ENCODE measurements around the gene AICDA.
"Not testable (repeated sequence)": the region's sequence is repeated elsewhere in the genome, so short reads cannot be mapped to it uniquely, and the experiment has no call there.

Gene AICDA

GRCh38 chr12:8637244-8637643 lies 24.6 kb upstream of the AICDA start:
- no peaks in the 10 kb centered on the region for H3K79me2 ChIP-seq (ENCODE audit: low read length)
- no peak overlapping the region for H3K4me3 ChIP-seq (ENCODE audit: low read length)
- H2AFZ ChIP-seq (ENCODE audit: low read depth, low read length) = peak overlapping the region; percentile 17; the same call in 1 of the 2 replicates
- peaks cover 53% of the 10 kb centered on the region for H3K4me1 ChIP-seq (ENCODE audit: low read length)
- H3K4me2 ChIP-seq (ENCODE audit: low read length) = peak overlapping the region; percentile 32
- H3K27ac ChIP-seq (ENCODE audit: low read length) = peak overlapping the region; percentile 89
- peak overlapping the region; percentile 67 for H3K9ac ChIP-seq (ENCODE audit: low read length)
- H3K27me3 ChIP-seq (ENCODE audit: low read depth, low read length) = no peaks in the 10 kb centered on the region
- no peaks in the 10 kb centered on the region for H4K20me1 ChIP-seq (ENCODE audit: insufficient read depth, low read length)
- TF ChIP-seq, protein P1, sequence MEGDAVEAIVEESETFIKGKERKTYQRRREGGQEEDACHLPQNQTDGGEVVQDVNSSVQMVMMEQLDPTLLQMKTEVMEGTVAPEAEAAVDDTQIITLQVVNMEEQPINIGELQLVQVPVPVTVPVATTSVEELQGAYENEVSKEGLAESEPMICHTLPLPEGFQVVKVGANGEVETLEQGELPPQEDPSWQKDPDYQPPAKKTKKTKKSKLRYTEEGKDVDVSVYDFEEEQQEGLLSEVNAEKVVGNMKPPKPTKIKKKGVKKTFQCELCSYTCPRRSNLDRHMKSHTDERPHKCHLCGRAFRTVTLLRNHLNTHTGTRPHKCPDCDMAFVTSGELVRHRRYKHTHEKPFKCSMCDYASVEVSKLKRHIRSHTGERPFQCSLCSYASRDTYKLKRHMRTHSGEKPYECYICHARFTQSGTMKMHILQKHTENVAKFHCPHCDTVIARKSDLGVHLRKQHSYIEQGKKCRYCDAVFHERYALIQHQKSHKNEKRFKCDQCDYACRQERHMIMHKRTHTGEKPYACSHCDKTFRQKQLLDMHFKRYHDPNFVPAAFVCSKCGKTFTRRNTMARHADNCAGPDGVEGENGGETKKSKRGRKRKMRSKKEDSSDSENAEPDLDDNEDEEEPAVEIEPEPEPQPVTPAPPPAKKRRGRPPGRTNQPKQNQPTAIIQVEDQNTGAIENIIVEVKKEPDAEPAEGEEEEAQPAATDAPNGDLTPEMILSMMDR (IDR thresholded peaks at IDR 0.05; ENCODE audit: low read depth, low read length) = peak; percentile 57
- no peak for TF ChIP-seq EZH2phosphoT487 (IDR thresholded peaks at IDR 0.05; ENCODE audit: low read depth)
- peaks cover 4% of the 10 kb centered on the region; the same call in 1 of the 2 replicates for H3K9me3 ChIP-seq (ENCODE audit: insufficient read depth, low read length)
- H3K36me3 ChIP-seq (replicated peaks; ENCODE audit: low read depth, low read length) = no peaks in the 10 kb centered on the region

DNA sequence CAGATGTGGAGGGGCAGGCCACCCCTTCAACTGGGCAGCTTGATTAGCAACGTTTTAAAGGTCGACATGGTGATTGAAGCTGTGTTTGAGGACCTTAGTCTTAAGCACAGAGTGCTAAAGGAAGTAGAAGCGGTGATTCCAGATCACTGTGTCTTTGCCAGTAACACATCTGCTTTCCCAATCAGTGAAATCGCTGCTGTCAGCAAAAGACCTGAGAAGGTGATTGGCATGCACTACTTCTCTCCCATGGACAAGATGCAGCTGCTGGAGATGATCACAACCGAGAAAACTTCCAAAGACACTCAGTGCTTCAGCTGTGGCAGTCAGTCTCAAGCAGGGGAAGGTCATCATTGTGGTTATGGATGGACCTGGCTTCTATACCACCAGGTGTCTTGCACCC lies 23.9 kb upstream of the AICDA start:
- H3K4me2 ChIP-seq (ENCODE audit: low read length) = peak overlapping the region; percentile 32

GRCh38 chr12:8636007-8636346 lies 23.3 kb upstream of the AICDA start:
- not testable (repeated sequence) for H3K36me3 ChIP-seq (replicated peaks; ENCODE audit: low read depth, low read length)

More for the DNA sequence above, 23.9 kb upstream of the AICDA start:
- no peak overlapping the region for H3K4me3 ChIP-seq (ENCODE audit: low read length)
- H3K36me3 ChIP-seq (replicated peaks; ENCODE audit: low read depth, low read length) = peaks cover 3% of the 10 kb centered on the region
- peaks cover 7% of the 10 kb centered on the region; the same call in 1 of the 2 replicates for H3K9me3 ChIP-seq (ENCODE audit: insufficient read depth, low read length)
- peak overlapping the region; percentile 67 for H3K9ac ChIP-seq (ENCODE audit: low read length)
- H3K27ac ChIP-seq (ENCODE audit: low read length) = peak overlapping the region; percentile 89
- no peaks in the 10 kb centered on the region for H3K79me2 ChIP-seq (ENCODE audit: low read length)
- H4K20me1 ChIP-seq (ENCODE audit: insufficient read depth, low read length) = no peaks in the 10 kb centered on the region
- no peak for TF ChIP-seq EZH2phosphoT487 (IDR thresholded peaks at IDR 0.05; ENCODE audit: low read depth)
- TF ChIP-seq, protein P1 (IDR thresholded peaks at IDR 0.05; ENCODE audit: low read depth, low read length) = no peak
- H3K27me3 ChIP-seq (ENCODE audit: low read depth, low read length) = no peaks in the 10 kb centered on the region
- no peak overlapping the region for H2AFZ ChIP-seq (ENCODE audit: low read depth, low read length)
- peaks cover 53% of the 10 kb centered on the region for H3K4me1 ChIP-seq (ENCODE audit: low read length)

DNA sequence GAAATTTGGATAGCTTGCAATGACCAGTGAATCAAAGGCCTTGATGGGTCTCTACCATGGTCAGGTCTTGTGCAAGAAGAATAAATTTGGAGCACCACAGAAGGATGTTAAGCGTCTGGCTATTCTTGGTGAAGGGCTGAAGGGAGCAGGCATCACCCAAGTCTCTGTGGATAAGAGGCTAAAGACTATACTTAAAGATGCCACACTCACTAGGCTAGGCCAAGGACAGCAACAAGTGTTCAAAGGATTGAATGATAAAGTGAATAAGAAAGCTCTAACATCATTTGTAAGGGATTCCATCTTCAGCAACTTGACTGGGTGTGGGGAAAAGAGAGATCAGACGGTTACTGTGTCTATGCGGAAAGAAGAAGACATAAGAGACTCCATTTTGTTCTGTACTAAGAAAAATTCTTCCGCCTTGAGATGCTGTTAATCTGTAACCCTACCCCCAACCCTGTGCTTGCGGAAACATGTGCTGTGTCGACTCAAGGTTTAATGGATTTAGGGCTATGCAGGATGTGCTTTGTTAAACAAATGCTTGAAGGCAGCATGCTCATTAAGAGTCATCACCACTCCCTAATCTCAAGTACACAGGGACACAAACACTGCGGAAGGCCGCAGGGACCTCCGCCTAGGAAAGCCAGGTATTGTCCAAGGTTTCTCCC lies 22.8 kb upstream of the AICDA start:
- not testable (repeated sequence) for H4K20me1 ChIP-seq (ENCODE audit: insufficient read depth, low read length); H3K36me3 ChIP-seq (replicated peaks; ENCODE audit: low read depth, low read length); H3K9me3 ChIP-seq (ENCODE audit: insufficient read depth, low read length); H3K79me2 ChIP-seq (ENCODE audit: low read length); H3K4me3 ChIP-seq (ENCODE audit: low read length); H3K27me3 ChIP-seq (ENCODE audit: low read depth, low read length)
- Histone ChIP-seq H3K4me1 (ENCODE audit: low read length) (peaks cover 57% of the 10 kb centered on the region), H2AFZ (ENCODE audit: low read depth, low read length) (peak overlapping the region; percentile 20; the same call in 1 of the 2 replicates), H3K4me2 (ENCODE audit: low read length) (peak overlapping the region; percentile 32), H3K9ac (ENCODE audit: low read length) (peak overlapping the region; percentile 67; the same call in 1 of the 2 replicates), H3K27ac (ENCODE audit: low read length) (peak overlapping the region; percentile 89)

More at GRCh38 chr12:8636007-8636346, 23.3 kb upstream of the AICDA start:
- H3K27me3 ChIP-seq (ENCODE audit: low read depth, low read length); H3K4me3 ChIP-seq (ENCODE audit: low read length); H3K9me3 ChIP-seq (ENCODE audit: insufficient read depth, low read length); H2AFZ ChIP-seq (ENCODE audit: low read depth, low read length); H4K20me1 ChIP-seq (ENCODE audit: insufficient read depth, low read length); H3K79me2 ChIP-seq (ENCODE audit: low read length): not testable (repeated sequence)
- H3K9ac ChIP-seq (ENCODE audit: low read length) = peak overlapping the region; percentile 67
- H3K4me1 ChIP-seq (ENCODE audit: low read length) = peaks cover 53% of the 10 kb centered on the region
- H3K27ac ChIP-seq (ENCODE audit: low read length) = peak overlapping the region; percentile 89
- peak overlapping the region; percentile 32 for H3K4me2 ChIP-seq (ENCODE audit: low read length)

- TF ChIP-seq EZH2phosphoT487 (IDR thresholded peaks at IDR 0.05; ENCODE audit: low read depth) = no peak
- TF ChIP-seq, protein P1 (IDR thresholded peaks at IDR 0.05; ENCODE audit: low read depth, low read length) = no peak
- Histone ChIP-seq H3K4me3 (ENCODE audit: low read length) (peak overlapping the region; percentile 38), H3K79me2 (ENCODE audit: low read length) (0 out of 2 replicates have a peak, but pooled peaks cover 4% of the 10 kb centered on the region), H3K9me3 (ENCODE audit: insufficient read depth, low read length) (peaks cover 7% of the 10 kb centered on the region; the same call in 1 of the 2 replicates), H3K27ac (ENCODE audit: low read length) (peak overlapping the region; percentile 98), H3K9ac (ENCODE audit: low read length) (peak overlapping the region; percentile 71), H3K27me3 (ENCODE audit: low read depth, low read length) (no peaks in the 10 kb centered on the region), H3K4me1 (ENCODE audit: low read length) (peaks cover 44% of the 10 kb centered on the region), H2AFZ (ENCODE audit: low read depth, low read length) (no peak overlapping the region), H3K4me2 (ENCODE audit: low read length) (peak overlapping the region; percentile 69), H3K36me3 (replicated peaks; ENCODE audit: low read depth, low read length) (peaks cover 3% of the 10 kb centered on the region), H4K20me1 (ENCODE audit: insufficient read depth, low read length) (no peaks in the 10 kb centered on the region)
Measured at GRCh38 chr12:8630131-8630530, 17.5 kb upstream of the AICDA start.

Data from OCI-LY3 (cell line).